IMR-90 (cell line): Measurements from ENCODE around the gene PRPSAP1. TPM values are rescaled to one million over a fixed set of nuclear protein-coding genes. Genes with fewer than 3 reads are reported as not detected.

ENCODE experiments used
- ATAC-seq: fragments of 200-7000 bp; cut with Tn5 transposase; 2 replicates; pipeline ENCODE4 v1.9.1; 2020; ENCODE audit warnings: low read depth, mild to moderate bottlenecking, moderate library complexity
- BruUV-seq: library from RNA; stranded (reverse); fragments of 400-500 nt; replicated peaks from 2 replicates; lab custom pipeline; 2021; lab: Mats Ljungman, UMichigan
- CTCF ChIA-PET: fragments of 300-600 bp; formaldehyde crosslinking; extraction: SDS; loops from one replicate; lab custom pipeline; 2021; ENCODE audit warnings: antibody characterized with exemption; lab: Yijun Ruan, JAX
- POLR2A ChIA-PET: fragments of 300-600 bp; sonication (Branson Sonifier 250); formaldehyde crosslinking; loops from one replicate; lab custom pipeline; 2022; ENCODE audit warnings: antibody characterized with exemption; ENCODE audit not compliant: unreplicated experiment; lab: Charles Lee
- DNase-seq: peaks from one replicate; pipeline ENCODE4 v3.0.0; 2013
- H2AFZ ChIP-seq: replicated peaks from 2 replicates; pipeline ENCODE3; 2013; ENCODE audit warnings: low read length, mild to moderate bottlenecking; ENCODE audit not compliant: poor library complexity
- H2AK5ac ChIP-seq: 2 replicates; pipeline ENCODE4 v1.6.1; 2013; ENCODE audit warnings: low read depth, low read length, inconsistent platforms
- H2AK9ac ChIP-seq: replicated peaks from 2 replicates; pipeline ENCODE3; 2013; ENCODE audit warnings: mild to moderate bottlenecking, low read depth, low read length, moderate library complexity; ENCODE audit not compliant: poor library complexity
- H2BK120ac ChIP-seq: 2 replicates; pipeline ENCODE4 v1.6.1; 2013; ENCODE audit warnings: low read depth, low read length, inconsistent platforms
- H2BK15ac ChIP-seq: 3 replicates; pipeline ENCODE4 v1.6.1; 2013; ENCODE audit warnings: low read depth, low read length, inconsistent platforms
- H2BK20ac ChIP-seq: 2 replicates; pipeline ENCODE4 v1.6.1; 2013; ENCODE audit warnings: low read depth, mild to moderate bottlenecking, inconsistent platforms, low read length, moderate library complexity
- H2BK5ac ChIP-seq: 2 replicates; pipeline ENCODE4 v1.6.1; 2013; ENCODE audit warnings: mild to moderate bottlenecking, low read depth, low read length, inconsistent platforms; ENCODE audit not compliant: poor library complexity, severe bottlenecking
- H3K14ac ChIP-seq: replicated peaks from 2 replicates; pipeline ENCODE4 v1.6.1; 2013; ENCODE audit warnings: low read depth, low read length, inconsistent platforms
- H3K18ac ChIP-seq: 2 replicates; pipeline ENCODE4 v1.6.1; 2013; ENCODE audit warnings: low read depth, low read length, control low read depth
- H3K23ac ChIP-seq: 2 replicates; pipeline ENCODE4 v1.6.1; 2013; ENCODE audit warnings: low read depth, low read length, inconsistent platforms
- H3K27ac ChIP-seq: 2 replicates; pipeline ENCODE4 v1.5.1; 2013; ENCODE audit warnings: mild to moderate bottlenecking, control low read depth, low read length; ENCODE audit not compliant: insufficient read depth
- H3K27me3 ChIP-seq: 2 replicates; pipeline ENCODE4 v1.6.1; 2013; ENCODE audit warnings: low read length; ENCODE audit not compliant: control insufficient read depth, insufficient read depth
- H3K36me3 ChIP-seq: 2 replicates; pipeline ENCODE4 v1.6.1; 2013; ENCODE audit warnings: low read length, mixed read lengths; ENCODE audit not compliant: control insufficient read depth, insufficient read depth
- H3K4ac ChIP-seq: 2 replicates; pipeline ENCODE4 v1.6.1; 2013; ENCODE audit warnings: low read depth, low read length, inconsistent platforms
- H3K4me1 ChIP-seq: 2 replicates; pipeline ENCODE4 v1.6.1; 2013; ENCODE audit warnings: low read length, mixed read lengths; ENCODE audit not compliant: control insufficient read depth, insufficient read depth
- H3K4me2 ChIP-seq: 2 replicates; pipeline ENCODE4 v1.6.1; 2013; ENCODE audit warnings: low read depth, mild to moderate bottlenecking, control low read depth, low read length, moderate library complexity
- H3K4me3 ChIP-seq: 2 replicates; pipeline ENCODE4 v1.5.1; 2013; ENCODE audit warnings: low read depth, mild to moderate bottlenecking, control low read depth, low read length, moderate library complexity; ENCODE audit not compliant: insufficient read depth
- H3K56ac ChIP-seq: 2 replicates; pipeline ENCODE4 v1.6.1; 2013; ENCODE audit warnings: low read length, inconsistent platforms; ENCODE audit not compliant: insufficient read depth; ENCODE audit errors: extremely low read depth
- H3K79me1 ChIP-seq, 2 experiments: 2 replicates each; pipeline ENCODE4 v1.6.1; 2013; ENCODE audit warnings: low read length in 2 of 2, inconsistent platforms in 1 of 2, low read depth in 1 of 2
- H3K9ac ChIP-seq: 2 replicates; pipeline ENCODE4 v1.6.1; 2013; ENCODE audit warnings: low read depth, low read length, control low read depth
- H3K9me1 ChIP-seq: 2 replicates; pipeline ENCODE4 v1.6.1; 2013; ENCODE audit warnings: low read length, inconsistent platforms; ENCODE audit not compliant: insufficient read depth
- H3K9me3 ChIP-seq: 2 replicates; pipeline ENCODE4 v1.6.1; 2013; ENCODE audit warnings: low read length; ENCODE audit not compliant: control insufficient read depth, insufficient read depth
- H4K20me1 ChIP-seq: 2 replicates; pipeline ENCODE4 v1.6.1; 2013; ENCODE audit warnings: low read length, inconsistent platforms; ENCODE audit not compliant: insufficient read depth
- H4K5ac ChIP-seq: 2 replicates; pipeline ENCODE4 v1.6.1; 2013; ENCODE audit warnings: mild to moderate bottlenecking, low read depth, low read length, control low read depth
- H4K8ac ChIP-seq, 2 experiments: 2 replicates each; pipeline ENCODE4 v1.6.1; 2013; ENCODE audit warnings: low read depth in 2 of 2, low read length in 2 of 2, control low read depth in 1 of 2, inconsistent platforms in 1 of 2
- H4K91ac ChIP-seq: 2 replicates; pipeline ENCODE4 v1.6.1; 2013; ENCODE audit warnings: low read depth, low read length, inconsistent platforms; ENCODE audit not compliant: insufficient read depth
- CHD1 ChIP-seq: IDR thresholded peaks from 2 replicates; pipeline ENCODE4 v1.6.1; 2012; ENCODE audit warnings: low read depth, low read length, improper control_type of control experiment
- POLR2A ChIP-seq: IDR thresholded peaks from 2 replicates; pipeline ENCODE4 v1.6.1; 2012; ENCODE audit warnings: mild to moderate bottlenecking, low read depth, low read length
- WGBS, 2 experiments: methylation state at CpG; one replicate each; pipeline versions ENCODE4 v1.1.5 to v1.1.7; 2013; ENCODE audit warnings: missing lambda C conversion rate in 2 of 2; ENCODE audit not compliant: insufficient read length in 1 of 2; ENCODE audit errors: extremely low coverage in 2 of 2; 5-methylcytosine and 5-hydroxymethylcytosine counted together
- dilution Hi-C: fragments of 300-500 bp; cut with HindIII; formaldehyde crosslinking; loops from one replicate; pipeline ENCODE4 v1.14.3; 2018; ENCODE audit warnings: low sequenced_read_pairs; ENCODE audit not compliant: unreplicated experiment
- in situ Hi-C: fragments of 300-500 bp; cut with MboI; formaldehyde crosslinking; loops from 3 replicates; pipeline ENCODE4 v1.14.3; 2019; ENCODE audit warnings: low sequenced_read_pairs, inconsistent platforms, mixed read lengths
- intact Hi-C: fragments of 100-400 bp; cut with micrococcal nuclease; formaldehyde crosslinking; loops from 2 replicates; pipeline ENCODE4 v1.10.0; 2022
- polyA plus RNA-seq, 3 experiments: library from polyadenylated mRNA; depleted of rRNA; stranded (reverse); fragments of >200 nt; gene quantifications; 2 replicates each; pipeline ENCODE4 v1.2.3, GENCODE V29; 2012; ENCODE audit warnings: low replicate concordance in 1 of 3
- total RNA-seq: library from RNA; depleted of rRNA; stranded (reverse); fragments of >200 nt; gene quantifications from 2 replicates; pipeline ENCODE4 v1.2.3, GENCODE V29; 2012
- TF ChIP-seq, protein P1 (sequence below): fragments of 150-350 bp; IDR thresholded peaks from 2 replicates; pipeline ENCODE4 v1.6.1; 2016; ENCODE audit warnings: low read depth, mild to moderate bottlenecking, low read length, moderate library complexity, borderline replicate concordance

Gene PRPSAP1
- total and polyA plus RNA-seq, 2 of the 4 experiments (the other 2 are of a cell fraction) = 34.4 to 48.6 TPM

DNA sequence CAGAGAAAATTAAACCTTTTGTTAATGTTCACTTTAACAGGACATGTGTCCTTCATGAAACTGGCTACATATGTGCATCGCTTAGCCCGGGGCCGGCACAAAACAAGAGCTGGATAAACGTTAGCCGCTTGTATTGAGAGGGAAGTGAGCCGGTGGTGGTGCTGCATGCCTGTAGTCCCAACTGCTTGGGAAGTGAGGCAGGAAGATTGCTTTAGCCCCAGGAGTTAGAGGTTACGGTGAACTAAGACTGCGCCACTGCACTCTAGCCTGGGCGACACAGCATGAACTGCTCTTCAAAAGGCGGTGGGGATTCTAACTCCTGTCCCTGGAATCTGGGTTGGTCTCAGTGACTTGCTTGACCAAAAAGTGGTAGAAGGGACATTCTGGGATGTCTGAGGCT lies 15.7 kb upstream of the PRPSAP1 start:
- H3K27me3 ChIP-seq = no peaks in the 10 kb centered on the region
- in situ Hi-C loops (no loop called here), dilution Hi-C loops (no loop called here), intact Hi-C loops (no loop called here)
- POLR2A ChIA-PET = interaction anchor here (0.5 kb wide), 1 partner anchor 17 kb away, joined by 9 read pairs; no protein-coding TSS in a partner anchor
- no TSS peak for BruUV-seq
- no peak overlapping the region for H3K18ac ChIP-seq
- peak overlapping the region; percentile 77 for H4K91ac ChIP-seq
- H3K36me3 ChIP-seq = no peaks in the 10 kb centered on the region
- H3K14ac ChIP-seq = peak overlapping the region; percentile 90
- H2BK120ac ChIP-seq = peak overlapping the region; percentile 89
- peaks cover 0 to 28% of the 10 kb centered on the region in 2 experiments; a peak in 2 of 4 replicates for H3K79me1 ChIP-seq
- H3K9me1 ChIP-seq = peaks cover 18% of the 10 kb centered on the region
- H2BK20ac ChIP-seq = peak overlapping the region; percentile 89
- 72% methylated on average over 10 of the region's 10 CpGs; no CpG with 5 or more reads in 1 of the 2 experiments for WGBS, 2 experiments
- peak overlapping the region; percentile 92 for H2AK9ac ChIP-seq
- peak overlapping the region; percentile 30 to 94; a peak in 2 of 4 replicates for H4K8ac ChIP-seq
- peaks cover 3% of the 10 kb centered on the region; the same call in 1 of the 2 replicates for H4K20me1 ChIP-seq
- H3K4me3 ChIP-seq = no peak overlapping the region
- no peak overlapping the region for H3K4me2 ChIP-seq
- peak overlapping the region; percentile 52 for H2AFZ ChIP-seq
- CTCF ChIA-PET = interaction anchor here (1.2 to 1.5 kb wide), 2 partner anchors 17 to 29 kb away, joined by 3 to 4 read pairs; no protein-coding TSS in a partner anchor
- TF ChIP-seq, protein P1, sequence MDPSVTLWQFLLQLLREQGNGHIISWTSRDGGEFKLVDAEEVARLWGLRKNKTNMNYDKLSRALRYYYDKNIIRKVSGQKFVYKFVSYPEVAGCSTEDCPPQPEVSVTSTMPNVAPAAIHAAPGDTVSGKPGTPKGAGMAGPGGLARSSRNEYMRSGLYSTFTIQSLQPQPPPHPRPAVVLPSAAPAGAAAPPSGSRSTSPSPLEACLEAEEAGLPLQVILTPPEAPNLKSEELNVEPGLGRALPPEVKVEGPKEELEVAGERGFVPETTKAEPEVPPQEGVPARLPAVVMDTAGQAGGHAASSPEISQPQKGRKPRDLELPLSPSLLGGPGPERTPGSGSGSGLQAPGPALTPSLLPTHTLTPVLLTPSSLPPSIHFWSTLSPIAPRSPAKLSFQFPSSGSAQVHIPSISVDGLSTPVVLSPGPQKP = no peak
- TF ChIP-seq CHD1 = no peak
- TF ChIP-seq POLR2A = no peak
- peak overlapping the region; percentile 14 for H2BK5ac ChIP-seq
- ATAC-seq (no peak), DNase-seq (no peak)
- H3K4ac ChIP-seq = peak overlapping the region; percentile 90
- H3K9me3 ChIP-seq = no peaks in the 10 kb centered on the region
- H3K4me1 ChIP-seq = peaks cover 25% of the 10 kb centered on the region
- peak overlapping the region; percentile 0; the same call in 1 of the 2 replicates for H3K9ac ChIP-seq
- no peak overlapping the region for H3K56ac ChIP-seq
- H3K27ac ChIP-seq = peak overlapping the region; percentile 11; the same call in 1 of the 2 replicates
- peak overlapping the region; percentile 55; the same call in 1 of the 2 replicates for H3K23ac ChIP-seq
- peak overlapping the region; percentile 16; the same call in 1 of the 2 replicates for H4K5ac ChIP-seq
- peak overlapping the region; percentile 75; the same call in 1 of the 3 replicates for H2BK15ac ChIP-seq
- H2AK5ac ChIP-seq = peak overlapping the region; percentile 88
